Measurements from ENCODE around the gene RIMKLA.

DNA sequence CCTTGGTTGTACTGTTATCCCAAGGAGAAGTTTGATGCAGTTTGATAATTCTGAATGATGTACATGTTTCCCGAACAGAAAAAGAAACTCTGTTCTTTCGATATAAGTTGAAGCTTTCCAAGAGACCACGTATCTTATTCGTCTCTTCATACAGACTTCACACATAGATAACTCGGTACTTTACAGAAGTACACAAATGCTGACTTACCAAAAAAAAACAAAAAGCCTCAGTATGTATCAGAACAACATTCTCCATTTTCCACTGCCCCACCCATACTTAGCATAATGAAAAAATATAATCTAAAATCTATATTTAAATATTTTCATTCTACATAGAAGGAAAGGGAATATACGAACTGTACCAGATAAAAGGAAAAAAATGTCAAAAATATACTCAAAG lies 47.7 kb upstream of the RIMKLA start:
- TF ChIP-seq, protein P1, sequence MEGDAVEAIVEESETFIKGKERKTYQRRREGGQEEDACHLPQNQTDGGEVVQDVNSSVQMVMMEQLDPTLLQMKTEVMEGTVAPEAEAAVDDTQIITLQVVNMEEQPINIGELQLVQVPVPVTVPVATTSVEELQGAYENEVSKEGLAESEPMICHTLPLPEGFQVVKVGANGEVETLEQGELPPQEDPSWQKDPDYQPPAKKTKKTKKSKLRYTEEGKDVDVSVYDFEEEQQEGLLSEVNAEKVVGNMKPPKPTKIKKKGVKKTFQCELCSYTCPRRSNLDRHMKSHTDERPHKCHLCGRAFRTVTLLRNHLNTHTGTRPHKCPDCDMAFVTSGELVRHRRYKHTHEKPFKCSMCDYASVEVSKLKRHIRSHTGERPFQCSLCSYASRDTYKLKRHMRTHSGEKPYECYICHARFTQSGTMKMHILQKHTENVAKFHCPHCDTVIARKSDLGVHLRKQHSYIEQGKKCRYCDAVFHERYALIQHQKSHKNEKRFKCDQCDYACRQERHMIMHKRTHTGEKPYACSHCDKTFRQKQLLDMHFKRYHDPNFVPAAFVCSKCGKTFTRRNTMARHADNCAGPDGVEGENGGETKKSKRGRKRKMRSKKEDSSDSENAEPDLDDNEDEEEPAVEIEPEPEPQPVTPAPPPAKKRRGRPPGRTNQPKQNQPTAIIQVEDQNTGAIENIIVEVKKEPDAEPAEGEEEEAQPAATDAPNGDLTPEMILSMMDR (IDR thresholded peaks at IDR 0.05): no peak
- TF ChIP-seq ETV6 (CRISPR knock-in tag; IDR thresholded peaks at IDR 0.05): no peak
- TF ChIP-seq NFYB (CRISPR knock-in tag; conservative IDR thresholded peaks at IDR 0.05; ENCODE audit: low read depth): no peak
- TF ChIP-seq, protein P2, sequence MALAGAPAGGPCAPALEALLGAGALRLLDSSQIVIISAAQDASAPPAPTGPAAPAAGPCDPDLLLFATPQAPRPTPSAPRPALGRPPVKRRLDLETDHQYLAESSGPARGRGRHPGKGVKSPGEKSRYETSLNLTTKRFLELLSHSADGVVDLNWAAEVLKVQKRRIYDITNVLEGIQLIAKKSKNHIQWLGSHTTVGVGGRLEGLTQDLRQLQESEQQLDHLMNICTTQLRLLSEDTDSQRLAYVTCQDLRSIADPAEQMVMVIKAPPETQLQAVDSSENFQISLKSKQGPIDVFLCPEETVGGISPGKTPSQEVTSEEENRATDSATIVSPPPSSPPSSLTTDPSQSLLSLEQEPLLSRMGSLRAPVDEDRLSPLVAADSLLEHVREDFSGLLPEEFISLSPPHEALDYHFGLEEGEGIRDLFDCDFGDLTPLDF (CRISPR knock-in tag; IDR thresholded peaks at IDR 0.05): no peak
- TF ChIP-seq, protein P3, sequence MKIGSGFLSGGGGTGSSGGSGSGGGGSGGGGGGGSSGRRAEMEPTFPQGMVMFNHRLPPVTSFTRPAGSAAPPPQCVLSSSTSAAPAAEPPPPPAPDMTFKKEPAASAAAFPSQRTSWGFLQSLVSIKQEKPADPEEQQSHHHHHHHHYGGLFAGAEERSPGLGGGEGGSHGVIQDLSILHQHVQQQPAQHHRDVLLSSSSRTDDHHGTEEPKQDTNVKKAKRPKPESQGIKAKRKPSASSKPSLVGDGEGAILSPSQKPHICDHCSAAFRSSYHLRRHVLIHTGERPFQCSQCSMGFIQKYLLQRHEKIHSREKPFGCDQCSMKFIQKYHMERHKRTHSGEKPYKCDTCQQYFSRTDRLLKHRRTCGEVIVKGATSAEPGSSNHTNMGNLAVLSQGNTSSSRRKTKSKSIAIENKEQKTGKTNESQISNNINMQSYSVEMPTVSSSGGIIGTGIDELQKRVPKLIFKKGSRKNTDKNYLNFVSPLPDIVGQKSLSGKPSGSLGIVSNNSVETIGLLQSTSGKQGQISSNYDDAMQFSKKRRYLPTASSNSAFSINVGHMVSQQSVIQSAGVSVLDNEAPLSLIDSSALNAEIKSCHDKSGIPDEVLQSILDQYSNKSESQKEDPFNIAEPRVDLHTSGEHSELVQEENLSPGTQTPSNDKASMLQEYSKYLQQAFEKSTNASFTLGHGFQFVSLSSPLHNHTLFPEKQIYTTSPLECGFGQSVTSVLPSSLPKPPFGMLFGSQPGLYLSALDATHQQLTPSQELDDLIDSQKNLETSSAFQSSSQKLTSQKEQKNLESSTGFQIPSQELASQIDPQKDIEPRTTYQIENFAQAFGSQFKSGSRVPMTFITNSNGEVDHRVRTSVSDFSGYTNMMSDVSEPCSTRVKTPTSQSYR (CRISPR knock-in tag; IDR thresholded peaks at IDR 0.05): no peak
- TF ChIP-seq, protein P4, sequence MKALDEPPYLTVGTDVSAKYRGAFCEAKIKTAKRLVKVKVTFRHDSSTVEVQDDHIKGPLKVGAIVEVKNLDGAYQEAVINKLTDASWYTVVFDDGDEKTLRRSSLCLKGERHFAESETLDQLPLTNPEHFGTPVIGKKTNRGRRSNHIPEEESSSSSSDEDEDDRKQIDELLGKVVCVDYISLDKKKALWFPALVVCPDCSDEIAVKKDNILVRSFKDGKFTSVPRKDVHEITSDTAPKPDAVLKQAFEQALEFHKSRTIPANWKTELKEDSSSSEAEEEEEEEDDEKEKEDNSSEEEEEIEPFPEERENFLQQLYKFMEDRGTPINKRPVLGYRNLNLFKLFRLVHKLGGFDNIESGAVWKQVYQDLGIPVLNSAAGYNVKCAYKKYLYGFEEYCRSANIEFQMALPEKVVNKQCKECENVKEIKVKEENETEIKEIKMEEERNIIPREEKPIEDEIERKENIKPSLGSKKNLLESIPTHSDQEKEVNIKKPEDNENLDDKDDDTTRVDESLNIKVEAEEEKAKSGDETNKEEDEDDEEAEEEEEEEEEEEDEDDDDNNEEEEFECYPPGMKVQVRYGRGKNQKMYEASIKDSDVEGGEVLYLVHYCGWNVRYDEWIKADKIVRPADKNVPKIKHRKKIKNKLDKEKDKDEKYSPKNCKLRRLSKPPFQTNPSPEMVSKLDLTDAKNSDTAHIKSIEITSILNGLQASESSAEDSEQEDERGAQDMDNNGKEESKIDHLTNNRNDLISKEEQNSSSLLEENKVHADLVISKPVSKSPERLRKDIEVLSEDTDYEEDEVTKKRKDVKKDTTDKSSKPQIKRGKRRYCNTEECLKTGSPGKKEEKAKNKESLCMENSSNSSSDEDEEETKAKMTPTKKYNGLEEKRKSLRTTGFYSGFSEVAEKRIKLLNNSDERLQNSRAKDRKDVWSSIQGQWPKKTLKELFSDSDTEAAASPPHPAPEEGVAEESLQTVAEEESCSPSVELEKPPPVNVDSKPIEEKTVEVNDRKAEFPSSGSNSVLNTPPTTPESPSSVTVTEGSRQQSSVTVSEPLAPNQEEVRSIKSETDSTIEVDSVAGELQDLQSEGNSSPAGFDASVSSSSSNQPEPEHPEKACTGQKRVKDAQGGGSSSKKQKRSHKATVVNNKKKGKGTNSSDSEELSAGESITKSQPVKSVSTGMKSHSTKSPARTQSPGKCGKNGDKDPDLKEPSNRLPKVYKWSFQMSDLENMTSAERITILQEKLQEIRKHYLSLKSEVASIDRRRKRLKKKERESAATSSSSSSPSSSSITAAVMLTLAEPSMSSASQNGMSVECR (CRISPR knock-in tag; IDR thresholded peaks at IDR 0.05; ENCODE audit: borderline replicate concordance): no peak
- TF ChIP-seq, protein P5, sequence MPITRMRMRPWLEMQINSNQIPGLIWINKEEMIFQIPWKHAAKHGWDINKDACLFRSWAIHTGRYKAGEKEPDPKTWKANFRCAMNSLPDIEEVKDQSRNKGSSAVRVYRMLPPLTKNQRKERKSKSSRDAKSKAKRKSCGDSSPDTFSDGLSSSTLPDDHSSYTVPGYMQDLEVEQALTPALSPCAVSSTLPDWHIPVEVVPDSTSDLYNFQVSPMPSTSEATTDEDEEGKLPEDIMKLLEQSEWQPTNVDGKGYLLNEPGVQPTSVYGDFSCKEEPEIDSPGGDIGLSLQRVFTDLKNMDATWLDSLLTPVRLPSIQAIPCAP (CRISPR knock-in tag; IDR thresholded peaks at IDR 0.05): no peak
- no peak for TF ChIP-seq SP1 (CRISPR knock-in tag; conservative IDR thresholded peaks at IDR 0.05)
- TF ChIP-seq ZNF423 (CRISPR knock-in tag; IDR thresholded peaks at IDR 0.05): no peak
- no peak for TF ChIP-seq ZNF138 (CRISPR knock-in tag; conservative IDR thresholded peaks at IDR 0.05)
- TF ChIP-seq, protein P6, sequence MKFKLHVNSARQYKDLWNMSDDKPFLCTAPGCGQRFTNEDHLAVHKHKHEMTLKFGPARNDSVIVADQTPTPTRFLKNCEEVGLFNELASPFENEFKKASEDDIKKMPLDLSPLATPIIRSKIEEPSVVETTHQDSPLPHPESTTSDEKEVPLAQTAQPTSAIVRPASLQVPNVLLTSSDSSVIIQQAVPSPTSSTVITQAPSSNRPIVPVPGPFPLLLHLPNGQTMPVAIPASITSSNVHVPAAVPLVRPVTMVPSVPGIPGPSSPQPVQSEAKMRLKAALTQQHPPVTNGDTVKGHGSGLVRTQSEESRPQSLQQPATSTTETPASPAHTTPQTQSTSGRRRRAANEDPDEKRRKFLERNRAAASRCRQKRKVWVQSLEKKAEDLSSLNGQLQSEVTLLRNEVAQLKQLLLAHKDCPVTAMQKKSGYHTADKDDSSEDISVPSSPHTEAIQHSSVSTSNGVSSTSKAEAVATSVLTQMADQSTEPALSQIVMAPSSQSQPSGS (CRISPR knock-in tag; IDR thresholded peaks at IDR 0.05; ENCODE audit: borderline replicate concordance, low read depth): no peak
- TF ChIP-seq ZNF396 (CRISPR knock-in tag; IDR thresholded peaks at IDR 0.05; ENCODE audit: borderline replicate concordance): no peak

All from WTC11 (cell line).